Transverse colon (tissue), 3 donors: ENCODE results near the gene SOBP.

Experiments
- CTCF ChIP-seq, 5 experiments: fragments of 200-600 bp in 3 of 5; fragments of 450-650 bp in 2 of 5; sonication (generic) in 3 of 5; IDR thresholded peaks; 1 replicate in 2 of 5; 2 replicates in 3 of 5; pipeline ENCODE4 v1.5.1; 2016 to 2017; ENCODE audit warnings: antibody characterized with exemption in 5 of 5, inconsistent platforms in 3 of 5, mild to moderate bottlenecking in 2 of 5, moderate library complexity in 1 of 5
- POLR2A ChIP-seq: fragments of 450-650 bp; IDR thresholded peaks from one replicate; pipeline ENCODE4 v1.6.1; 2016; ENCODE audit warnings: antibody characterized with exemption, mild to moderate bottlenecking, moderate library complexity

GRCh38 chr6:107684996-107685395, 195.1 kb downstream of the SOBP start:
- TF ChIP-seq CTCF (IDR thresholded peaks at IDR 0.05), result no peak
- TF ChIP-seq POLR2A, result no peak
